WTC11 (cell line): ENCODE data around the gene PRPSAP1. TPM values are rescaled to one million over a fixed set of nuclear protein-coding genes. Genes with fewer than 3 reads are reported as not detected.
A peak's percentile ranks its signal among the peaks of the same experiment; 100 is the strongest.

ENCODE experiments used
- ATAC-seq: fragments of 200-7000 bp; cut with Tn5 transposase; 2 replicates; pipeline ENCODE4 v1.10.0; 2021; ENCODE audit warnings: mild to moderate bottlenecking, moderate library complexity
- CTCF ChIA-PET: fragments of 300-600 bp; sonication (Branson Sonifier 250); formaldehyde crosslinking; loops from one replicate; lab custom pipeline; 2021; ENCODE audit warnings: antibody characterized with exemption; lab: Charles Lee
- POLR2A ChIA-PET: fragments of 350-600 bp; sonication (Branson Sonifier 250); formaldehyde crosslinking; loops from one replicate; lab custom pipeline; 2021; ENCODE audit warnings: antibody characterized with exemption; lab: Charles Lee
- DNase-seq: peaks from one replicate; pipeline ENCODE4 v3.0.0; 2021; ENCODE audit warnings: low spot score
- H3K27ac Mint-ChIP-seq: 2 replicates; pipeline ENCODE4 v1.8.0; 2021; ENCODE audit warnings: mixed read lengths
- H3K27me3 Mint-ChIP-seq: 2 replicates; pipeline ENCODE4 v1.8.0; 2021; ENCODE audit warnings: low read depth, mild to moderate bottlenecking, moderate library complexity, mixed read lengths
- H3K36me3 Mint-ChIP-seq: 2 replicates; pipeline ENCODE4 v1.8.0; 2021; ENCODE audit warnings: mixed read lengths
- H3K4me1 Mint-ChIP-seq: 2 replicates; pipeline ENCODE4 v1.8.0; 2022; ENCODE audit warnings: mixed read lengths
- H3K4me3 Mint-ChIP-seq: 2 replicates; pipeline ENCODE4 v1.8.0; 2021; ENCODE audit warnings: mild to moderate bottlenecking, moderate library complexity, mixed read lengths
- H3K9me3 Mint-ChIP-seq: 2 replicates; pipeline ENCODE4 v1.8.0; 2021; ENCODE audit warnings: mixed read lengths
- CDX4 ChIP-seq: fragments of 250-450 bp; sonication (Bioruptor Pico); IDR thresholded peaks from 2 replicates; pipeline ENCODE4 v1.9.0; 2021; ENCODE audit warnings: moderate library complexity, mild to moderate bottlenecking, inconsistent platforms, borderline replicate concordance
- CREB1 ChIP-seq: sonication (generic); formaldehyde crosslinking; IDR thresholded peaks from 2 replicates; pipeline ENCODE4 v1.8.0; 2023; ENCODE audit warnings: mild to moderate bottlenecking, missing genetic modification reagents
- ELF4 ChIP-seq: sonication (generic); formaldehyde crosslinking; IDR thresholded peaks from 2 replicates; pipeline ENCODE4 v1.8.1; 2022; ENCODE audit warnings: low read depth, mild to moderate bottlenecking, moderate library complexity, missing genetic modification reagents
- EMX1 ChIP-seq: fragments of 250-450 bp; sonication (Bioruptor Pico); IDR thresholded peaks from 2 replicates; pipeline ENCODE4 v1.8.0; 2021; ENCODE audit warnings: mild to moderate bottlenecking
- ERG ChIP-seq: fragments of 250-450 bp; sonication (Bioruptor Pico); IDR thresholded peaks from 2 replicates; pipeline ENCODE4 v1.8.0; 2021; ENCODE audit warnings: mild to moderate bottlenecking
- FOXK1 ChIP-seq: sonication (generic); formaldehyde crosslinking; IDR thresholded peaks from 2 replicates; pipeline ENCODE4 v1.8.0; 2022; ENCODE audit warnings: mild to moderate bottlenecking, moderate library complexity, missing genetic modification reagents
- FOXP1 ChIP-seq: sonication (generic); formaldehyde crosslinking; IDR thresholded peaks from 2 replicates; pipeline ENCODE4 v1.8.0; 2022; ENCODE audit warnings: missing genetic modification reagents, mild to moderate bottlenecking, moderate library complexity, borderline replicate concordance
- FOXP4 ChIP-seq: sonication (generic); formaldehyde crosslinking; IDR thresholded peaks from 2 replicates; pipeline ENCODE4 v1.8.0; 2022; ENCODE audit warnings: mild to moderate bottlenecking, missing genetic modification reagents
- GTF2I ChIP-seq: fragments of 250-450 bp; sonication (Bioruptor Pico); conservative IDR thresholded peaks from 2 replicates; pipeline ENCODE4 v1.4.0; 2021; ENCODE audit warnings: mild to moderate bottlenecking
- JAZF1 ChIP-seq: fragments of 250-450 bp; sonication (Bioruptor Pico); IDR thresholded peaks from 2 replicates; pipeline ENCODE4 v1.9.0; 2021; ENCODE audit warnings: moderate library complexity, mild to moderate bottlenecking, inconsistent platforms
- MYBL2 ChIP-seq: sonication (generic); formaldehyde crosslinking; IDR thresholded peaks from 2 replicates; pipeline ENCODE4 v1.8.1; 2023; ENCODE audit warnings: mild to moderate bottlenecking, moderate library complexity, missing genetic modification reagents
- SMAD4 ChIP-seq: sonication (generic); formaldehyde crosslinking; IDR thresholded peaks from 2 replicates; pipeline ENCODE4 v1.8.0; 2022; ENCODE audit warnings: mild to moderate bottlenecking, missing genetic modification reagents
- ZBTB43 ChIP-seq: sonication (generic); formaldehyde crosslinking; IDR thresholded peaks from 2 replicates; pipeline ENCODE4 v1.8.1; 2023; ENCODE audit warnings: mild to moderate bottlenecking, missing genetic modification reagents
- ZNF219 ChIP-seq: sonication (generic); formaldehyde crosslinking; IDR thresholded peaks from 2 replicates; pipeline ENCODE4 v1.8.0; 2023; ENCODE audit warnings: missing genetic modification reagents, mild to moderate bottlenecking, borderline replicate concordance
- ZNF281 ChIP-seq: sonication (generic); formaldehyde crosslinking; IDR thresholded peaks from 2 replicates; pipeline ENCODE4 v1.8.0; 2023; ENCODE audit warnings: mild to moderate bottlenecking, missing genetic modification reagents
- ZNF425 ChIP-seq: fragments of 250-450 bp; sonication (Bioruptor Pico); conservative IDR thresholded peaks from 2 replicates; pipeline ENCODE4 v1.9.0; 2021; ENCODE audit warnings: mild to moderate bottlenecking
- total RNA-seq: library from RNA; stranded (reverse); gene quantifications from 3 replicates; pipeline ENCODE4 v1.2.3, GENCODE V29; 2021

The PRPSAP1 gene
- total RNA-seq, 1 experiment from 2014 or later = 56.5 TPM

- POLR2A ChIA-PET = no interaction called here
- no peaks in the 10 kb centered on the region for H3K9me3 Mint-ChIP-seq
Measured at GRCh38 chr17:76278268-76278908, 75.3 kb downstream of the PRPSAP1 start.

GRCh38 chr17:76277300-76278267, 76.1 kb downstream of the PRPSAP1 start:
- Mint-ChIP-seq H3K4me1 (no peaks in the 10 kb centered on the region), H3K36me3 (no peaks in the 10 kb centered on the region), H3K27me3 (no peaks in the 10 kb centered on the region), H3K27ac (peak overlapping the region; percentile 54), H3K9me3 (no peaks in the 10 kb centered on the region), H3K4me3 (no peak overlapping the region)
- no peak for TF ChIP-seq FOXP1 (CRISPR knock-in tag)
- no peak for TF ChIP-seq CDX4 (CRISPR knock-in tag)
- ChIA-PET POLR2A (no interaction called here), CTCF (interaction anchor here (0.6 to 4.9 kb wide), 14 partner anchors 9 to 263 kb away, joined by 3 to 120 read pairs (median 19); partner anchors contain the start of genes EXOC7 and FOXJ1)
- DNase-seq (no peak), ATAC-seq (no peak)

More at GRCh38 chr17:76278268-76278908, 75.3 kb downstream of the PRPSAP1 start:
- no peaks in the 10 kb centered on the region for H3K4me1 Mint-ChIP-seq
- CTCF ChIA-PET = interaction anchor here (0.6 to 4.9 kb wide), 20 partner anchors 10 to 298 kb away, joined by 3 to 120 read pairs (median 19); partner anchors contain the start of genes CDK3, EXOC7, FOXJ1 and UBALD2
- TF ChIP-seq ZBTB43 (no peak), ZNF219 (no peak), JAZF1 (no peak), MYBL2 (CRISPR knock-in tag) (no peak), ELF4 (CRISPR knock-in tag) (no peak)
- TF ChIP-seq, all 79 proteins: peak for 0
- no peak for DNase-seq
- ATAC-seq = no peak
- Mint-ChIP-seq H3K27me3 (no peaks in the 10 kb centered on the region), H3K27ac (no peak overlapping the region), H3K4me3 (no peak overlapping the region), H3K36me3 (no peaks in the 10 kb centered on the region)

GRCh38 chr17:76276461-76277299, 77.0 kb downstream of the PRPSAP1 start:
- DNase-seq (no peak), ATAC-seq (no peak)
- Mint-ChIP-seq H3K36me3 (no peaks in the 10 kb centered on the region), H3K27ac (peak overlapping the region; percentile 41; the same call in 1 of the 2 replicates), H3K27me3 (no peaks in the 10 kb centered on the region), H3K9me3 (no peaks in the 10 kb centered on the region), H3K4me1 (peaks cover 2% of the 10 kb centered on the region; the same call in 1 of the 2 replicates), H3K4me3 (no peak overlapping the region)
- POLR2A ChIA-PET = no interaction called here
- CTCF ChIA-PET = interaction anchor here (0.6 kb wide), 1 partner anchor 155 kb away, joined by 3 read pairs; no protein-coding TSS in a partner anchor
- TF ChIP-seq GTF2I (no peak), FOXP4 (CRISPR knock-in tag) (no peak), ZNF425 (CRISPR knock-in tag) (no peak), ERG (CRISPR knock-in tag) (no peak), SMAD4 (no peak), ZNF281 (CRISPR knock-in tag) (no peak), JAZF1 (no peak), EMX1 (CRISPR knock-in tag) (no peak), CREB1 (no peak), FOXK1 (no peak)
